Left kidney (tissue), 8 donors: Measurements from ENCODE around the gene PROK2. TPM values are rescaled to one million over a fixed set of nuclear protein-coding genes. Genes with fewer than 3 reads are reported as not detected.

Experiments used
- DNase-seq: peaks from one replicate; pipeline ENCODE4 v3.0.0-alpha.2; 2013
- long read RNA-seq, 8 donors: transcript quantifications; one replicate each; lab custom pipeline, GENCODE V29; 2026
- polyA plus RNA-seq: library from polyadenylated mRNA; unstranded; fragments of 120-200 nt; gene quantifications from one replicate; pipeline ENCODE4 v1.2.1, GENCODE V29; 2013; ENCODE audit not compliant: insufficient read length

PROK2 gene, protein sequence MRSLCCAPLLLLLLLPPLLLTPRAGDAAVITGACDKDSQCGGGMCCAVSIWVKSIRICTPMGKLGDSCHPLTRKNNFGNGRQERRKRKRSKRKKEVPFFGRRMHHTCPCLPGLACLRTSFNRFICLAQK
- 0.08 TPM for polyA plus RNA-seq
- long read RNA-seq, donor 1: 0 reads
- long read RNA-seq, donor 2: 0 reads
- long read RNA-seq, donor 3: 0 reads
- long read RNA-seq, donor 4: 0 reads
- long read RNA-seq, donor 5: 0 reads
- long read RNA-seq, donor 6: 0 reads
- long read RNA-seq, donor 7: 0 reads
- long read RNA-seq, donor 8: 0 reads

DNA sequence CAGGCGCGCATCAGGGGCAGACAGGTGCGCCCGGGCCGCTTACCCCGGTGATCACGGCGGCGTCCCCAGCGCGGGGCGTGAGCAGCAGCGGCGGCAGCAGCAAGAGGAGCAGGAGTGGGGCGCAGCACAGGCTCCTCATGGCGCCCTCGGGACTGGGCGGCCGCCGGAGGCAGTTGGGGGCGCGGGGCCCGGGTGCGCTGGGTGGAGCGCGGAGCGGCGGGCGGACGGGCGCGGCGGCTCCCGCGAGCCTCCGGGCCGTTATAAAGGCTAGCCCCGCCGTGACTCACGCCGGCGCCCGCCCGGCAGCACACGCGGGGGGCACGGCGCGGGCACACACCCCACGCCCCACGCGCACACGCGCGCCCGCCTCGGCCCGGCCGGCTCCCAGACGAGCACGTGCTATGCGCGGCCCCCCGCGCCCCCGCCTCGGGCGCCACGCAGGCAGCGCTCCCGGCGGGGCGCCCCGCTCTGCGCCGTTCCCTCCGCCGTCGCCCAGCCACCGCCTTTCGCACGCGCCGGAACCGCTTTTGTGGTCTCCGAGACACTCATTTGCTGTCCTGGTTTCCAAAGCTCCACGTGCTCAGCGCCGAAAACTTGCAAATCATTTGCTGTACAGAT lies at the start of gene PROK2:
Gene PROK2, minus strand, starts transcription at position 235 of the 618 bp plus-strand sequence. Its CDS starts 96 bp downstream, at position 139.
- no peak for DNase-seq

DNA sequence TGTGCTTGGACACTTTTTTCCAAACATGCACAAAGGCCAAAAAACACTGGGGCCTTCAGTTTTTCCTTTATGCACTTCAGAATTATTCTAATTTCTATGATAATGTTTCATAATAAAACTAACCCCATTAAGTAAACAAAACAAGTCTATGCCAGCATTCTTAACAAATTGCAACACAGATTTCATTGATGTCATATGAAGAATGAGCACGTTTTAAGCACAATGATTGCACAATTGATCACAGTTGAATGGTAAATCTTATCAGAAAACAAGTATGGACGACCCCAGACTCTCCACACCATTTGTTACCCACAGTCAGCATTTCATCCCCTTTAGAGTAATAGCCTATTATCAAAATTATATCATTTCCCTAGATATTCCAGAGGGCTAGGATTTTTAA lies 46.7 kb upstream of the PROK2 start:
- no peak for DNase-seq

DNA sequence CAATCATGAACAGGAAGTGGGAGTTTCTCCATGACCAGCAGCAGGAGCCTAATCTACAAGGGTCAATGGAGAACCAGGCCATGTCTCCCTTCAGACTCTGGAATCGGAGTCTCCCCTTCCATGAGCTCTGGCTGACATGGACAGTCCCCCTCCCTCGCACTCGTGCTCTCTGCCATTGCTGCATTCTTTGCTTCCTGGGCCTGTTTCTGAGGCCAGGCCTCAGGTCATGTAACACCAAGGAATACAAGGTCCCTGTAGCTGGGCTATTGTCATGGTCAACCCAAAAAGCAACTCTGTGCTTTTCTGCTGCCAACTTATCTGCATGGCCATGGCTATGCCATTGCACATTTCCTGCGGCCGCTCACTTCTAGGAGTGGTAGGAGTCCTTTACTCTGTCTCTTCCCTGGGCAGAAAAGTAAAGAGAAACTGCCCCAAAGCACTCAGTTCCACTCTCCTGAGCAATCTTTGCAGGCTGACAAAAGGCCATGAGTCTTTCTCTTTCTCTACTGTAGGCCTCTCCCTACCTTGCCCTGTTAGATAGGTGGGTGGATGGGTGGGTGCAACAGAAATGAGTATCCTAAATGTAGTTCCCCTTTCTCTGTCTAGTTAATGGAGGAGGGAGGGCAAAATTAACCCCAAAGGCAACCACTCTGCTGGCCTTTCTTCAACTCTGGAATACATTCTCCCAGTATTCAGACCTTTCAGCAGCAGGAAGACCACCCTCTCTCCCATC lies 40.8 kb upstream of the PROK2 start:
- no peak for DNase-seq

DNA sequence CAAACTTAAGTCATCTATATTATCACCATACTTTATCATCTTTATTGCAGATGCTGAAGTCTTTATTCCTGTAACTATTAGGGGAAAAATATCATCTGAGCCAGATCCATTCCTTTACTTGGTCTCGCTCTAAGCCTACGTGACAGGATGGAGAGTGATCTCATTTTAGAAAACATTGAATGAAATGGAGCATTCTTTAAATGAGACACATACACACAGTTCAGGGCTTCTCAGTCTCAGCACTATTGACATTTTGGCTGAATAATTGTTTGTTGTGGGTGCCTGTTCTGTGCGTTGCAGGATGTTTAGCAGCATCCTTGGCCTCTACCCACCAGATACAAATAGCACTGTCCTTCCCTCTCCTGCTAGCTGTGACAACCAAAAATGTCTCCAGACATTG lies 36.2 kb upstream of the PROK2 start:
- DNase-seq: no peak

DNA sequence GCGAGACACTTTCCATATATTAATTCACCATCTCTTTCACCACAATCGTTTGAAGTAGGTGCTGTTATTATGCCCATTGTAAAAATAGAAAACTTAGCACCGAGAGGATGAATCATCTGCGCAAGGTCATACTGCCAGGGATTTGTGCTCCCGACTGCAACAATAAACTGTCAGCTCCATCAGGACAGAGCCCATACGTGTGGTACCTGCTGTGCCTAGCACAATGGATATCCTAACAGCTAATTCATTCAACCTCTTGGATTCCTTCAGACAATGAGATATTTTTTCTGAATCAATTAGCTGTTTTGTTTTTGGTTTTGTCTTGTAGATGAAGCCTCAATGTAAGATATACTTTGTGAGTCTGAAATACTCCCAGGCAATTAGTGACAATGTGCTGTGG lies 32.3 kb upstream of the PROK2 start:
- DNase-seq: no peak

DNA sequence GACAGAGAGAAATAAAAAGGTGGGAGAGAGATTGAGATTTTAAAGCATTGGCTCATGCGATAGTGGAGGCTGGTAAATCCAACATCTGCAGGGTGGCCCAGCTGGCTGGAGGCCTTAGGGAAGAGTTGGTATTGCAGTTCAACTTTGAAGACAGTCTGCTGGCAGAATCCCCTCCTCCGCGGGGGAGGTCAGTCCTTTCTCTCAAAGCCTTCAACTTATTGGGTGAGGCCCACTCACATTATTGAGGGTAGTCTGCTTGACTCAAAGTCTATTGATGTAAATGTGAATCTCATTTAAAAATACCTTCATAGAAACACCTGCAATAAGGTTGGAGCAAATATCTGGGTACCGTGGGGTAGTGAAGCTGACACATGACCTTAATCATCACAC lies 31.8 kb upstream of the PROK2 start:
- no peak for DNase-seq

DNA sequence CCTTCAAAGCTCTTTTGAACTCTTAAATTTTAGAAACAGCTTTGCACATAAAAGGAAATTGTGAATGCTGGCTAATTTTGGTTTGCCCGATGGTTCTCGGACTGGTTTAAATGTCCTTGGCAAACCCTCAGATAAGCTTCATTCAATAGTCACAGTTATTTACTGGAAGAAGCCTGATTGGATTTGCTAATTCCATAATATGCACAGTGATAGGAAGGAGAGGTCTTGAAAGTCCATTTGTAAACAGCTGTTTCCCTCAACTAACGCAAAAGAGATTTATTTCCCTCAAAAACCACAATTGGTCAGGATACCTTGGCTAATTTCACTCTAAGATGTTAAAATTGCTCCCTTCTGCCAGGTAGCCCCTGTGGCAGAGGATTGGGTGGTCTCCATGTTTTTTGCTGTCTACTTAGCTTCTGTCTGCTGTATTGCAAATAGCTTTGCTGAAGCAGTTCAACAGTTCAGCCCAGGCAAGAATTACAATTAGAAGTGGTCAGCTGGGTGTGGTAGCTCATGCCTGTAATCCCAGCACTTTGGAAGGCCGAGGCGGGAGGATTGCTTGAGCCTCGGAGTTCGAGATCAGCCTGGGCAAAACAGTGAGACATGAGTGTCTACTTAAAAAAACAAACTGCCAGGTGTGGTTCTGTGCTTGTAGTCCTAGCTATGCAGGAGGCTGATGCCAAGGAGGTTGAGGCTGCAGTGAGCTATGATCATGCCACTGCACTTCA lies 30.6 kb upstream of the PROK2 start:
- no peak for DNase-seq

DNA sequence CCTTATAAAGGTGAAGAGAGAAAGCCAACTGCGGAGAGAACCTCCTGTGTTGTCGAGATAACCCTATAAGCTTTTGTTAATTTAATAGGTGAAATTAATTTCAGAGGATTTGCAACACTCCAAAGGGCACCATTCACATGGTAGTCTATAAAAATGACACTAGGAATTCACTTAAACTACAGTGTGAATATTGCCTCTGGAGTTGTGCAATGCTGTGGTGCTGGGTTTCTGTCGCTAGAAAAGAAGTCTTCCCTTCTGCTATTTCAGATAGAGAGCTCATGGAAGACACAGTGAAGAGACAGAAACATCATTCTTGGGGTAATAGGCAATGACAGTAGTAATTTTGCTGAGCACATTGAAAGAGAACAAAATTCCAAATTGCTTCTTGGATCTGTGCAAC lies 28.8 kb upstream of the PROK2 start:
- no peak for DNase-seq

DNA sequence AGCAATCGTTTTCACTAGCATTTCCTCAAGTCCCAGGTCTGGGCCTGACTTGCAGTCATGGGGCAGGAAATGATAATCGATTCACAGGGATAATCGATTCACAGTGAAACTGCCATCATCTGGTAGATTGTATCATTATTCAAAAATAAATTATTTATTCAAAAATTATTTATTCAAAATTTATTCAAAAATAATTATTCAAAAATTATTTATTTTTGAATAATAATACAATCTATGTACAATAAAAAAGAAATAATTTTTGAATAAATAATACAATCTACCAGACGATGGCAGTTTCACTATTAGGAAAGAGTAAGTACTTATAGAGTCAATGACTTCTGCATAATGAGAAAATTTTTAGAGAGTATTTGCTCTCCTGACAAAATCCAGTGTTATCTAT lies 28.1 kb upstream of the PROK2 start:
- no peak for DNase-seq

DNA sequence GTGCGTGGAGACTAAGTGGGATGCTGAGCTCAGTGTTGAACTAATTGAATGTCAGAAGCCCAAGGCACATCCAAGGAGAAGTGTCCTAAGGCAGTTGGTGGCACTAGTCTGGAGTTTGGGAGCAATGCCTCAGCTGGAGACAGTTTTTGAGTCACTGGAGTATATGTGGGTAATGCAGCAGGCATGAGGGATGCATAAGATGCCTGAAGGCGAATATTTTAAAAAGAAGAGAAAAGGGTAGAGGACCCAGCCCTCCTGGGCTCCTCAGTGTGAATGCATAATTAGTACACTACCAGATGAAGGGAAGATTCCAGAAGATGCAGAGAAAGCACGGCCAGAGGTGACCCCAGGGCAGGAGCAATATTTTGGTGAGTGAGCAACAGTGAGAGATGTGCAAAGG lies 25.1 kb upstream of the PROK2 start:
- DNase-seq: no peak

DNA sequence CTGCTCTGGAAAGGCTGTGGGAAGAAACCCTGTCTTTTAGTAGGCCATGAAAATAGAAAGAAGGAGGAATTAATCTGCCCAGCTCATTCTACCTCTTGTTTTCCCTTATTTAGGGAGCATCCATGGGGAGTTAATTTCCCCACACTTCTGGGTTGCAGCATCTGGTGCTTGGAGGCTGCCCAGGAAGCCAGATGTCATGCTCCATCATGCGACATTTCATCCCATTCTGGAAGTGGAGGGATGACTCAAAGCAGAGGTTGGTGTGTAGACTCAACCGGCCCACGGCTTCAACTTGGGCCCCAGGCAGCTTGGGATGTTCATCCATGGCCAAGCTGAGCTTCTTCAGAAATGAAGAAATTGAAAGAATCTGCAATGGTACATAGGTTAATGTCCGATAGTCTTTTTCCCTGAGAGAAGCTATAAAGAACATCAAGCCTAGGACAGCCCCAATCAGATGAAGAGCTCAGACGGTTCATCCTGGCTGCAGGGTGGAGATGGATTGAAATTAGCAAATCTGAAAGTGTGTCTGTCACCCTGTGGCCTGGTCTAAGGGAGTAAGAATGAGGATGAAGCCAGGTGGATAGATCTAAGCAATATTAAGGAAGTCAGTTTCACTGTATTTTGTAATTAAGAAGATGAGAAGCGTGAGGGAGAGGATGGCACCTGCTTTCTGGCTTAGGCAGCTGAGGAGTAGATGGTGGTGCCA lies 24.5 kb upstream of the PROK2 start:
- no peak for DNase-seq

DNA sequence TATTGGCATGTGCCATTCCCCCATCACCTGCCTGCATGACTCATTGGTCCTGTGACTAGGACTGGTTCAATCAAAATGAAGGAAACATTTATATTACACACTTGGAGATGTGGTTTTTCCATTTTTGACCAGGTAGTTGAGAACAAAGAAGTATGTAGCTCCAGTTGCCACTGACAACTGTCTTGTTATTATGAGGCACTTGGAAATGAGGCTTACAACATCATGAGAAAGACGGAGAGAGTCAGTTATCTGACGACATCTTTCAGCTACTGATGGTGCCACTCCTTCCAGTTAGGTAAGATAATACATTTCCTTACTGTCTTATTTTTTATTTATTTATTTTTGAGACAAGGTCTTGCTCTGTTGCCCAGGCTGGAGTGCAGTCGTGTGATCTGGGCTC lies 21.8 kb upstream of the PROK2 start:
- no peak for DNase-seq

DNA sequence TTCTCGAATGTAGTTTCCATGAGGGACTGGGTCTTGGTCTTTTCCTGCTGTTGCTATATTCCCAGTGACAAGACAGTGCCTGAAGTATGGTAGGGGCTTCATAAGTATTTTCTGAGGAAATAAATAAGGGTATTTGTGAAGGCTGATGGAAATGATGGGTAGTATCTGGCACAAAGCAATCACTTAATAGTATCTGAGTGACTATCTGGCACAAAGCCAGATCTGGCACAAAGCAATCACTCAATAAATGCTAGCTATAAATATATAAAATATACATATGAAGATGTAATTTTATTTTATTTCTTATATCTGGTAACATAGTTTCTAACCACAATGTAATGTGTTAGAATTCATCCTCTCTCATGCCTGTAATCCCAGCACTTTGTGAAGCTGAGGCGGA lies 20.7 kb upstream of the PROK2 start:
- DNase-seq: no peak

DNA sequence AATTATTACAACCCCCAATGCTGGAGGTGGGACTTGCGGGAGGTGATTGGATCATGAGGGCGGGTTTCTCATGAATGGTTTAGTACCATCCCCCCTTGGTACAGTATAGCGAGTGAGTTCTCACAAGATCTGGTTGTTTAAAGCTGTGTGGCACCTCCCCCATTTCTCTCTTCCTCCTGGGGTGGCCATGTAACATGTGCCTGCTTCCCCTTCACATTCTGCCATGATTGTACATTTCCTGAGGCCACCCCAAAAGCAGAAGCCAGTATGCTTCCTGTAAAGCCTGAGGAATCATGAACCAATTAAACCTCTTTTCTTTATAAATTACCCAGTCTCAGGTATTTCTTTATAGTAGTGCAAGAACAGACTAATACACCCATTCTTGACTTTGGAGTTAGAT lies 20.3 kb upstream of the PROK2 start:
- no peak for DNase-seq

DNA sequence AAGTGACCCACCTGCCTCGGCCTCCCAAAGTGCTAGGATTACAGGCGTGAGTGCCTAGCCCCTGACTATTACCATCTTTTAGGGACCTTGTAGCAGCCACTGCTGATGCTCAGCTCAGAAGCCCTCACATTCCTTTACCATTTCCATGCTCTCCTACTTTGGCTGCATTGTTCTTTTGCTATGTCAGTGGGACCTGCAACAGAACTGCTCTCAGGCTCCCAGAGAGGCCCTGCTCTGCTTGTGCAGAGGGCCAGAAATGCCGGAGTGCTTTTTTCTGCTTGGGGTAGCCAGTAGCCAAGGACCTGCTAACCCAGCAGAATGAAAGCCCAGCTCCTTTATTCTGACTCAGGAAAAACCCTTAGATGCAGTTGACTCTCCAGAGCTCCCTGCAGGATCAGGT lies 18.3 kb upstream of the PROK2 start:
- DNase-seq: no peak

DNA sequence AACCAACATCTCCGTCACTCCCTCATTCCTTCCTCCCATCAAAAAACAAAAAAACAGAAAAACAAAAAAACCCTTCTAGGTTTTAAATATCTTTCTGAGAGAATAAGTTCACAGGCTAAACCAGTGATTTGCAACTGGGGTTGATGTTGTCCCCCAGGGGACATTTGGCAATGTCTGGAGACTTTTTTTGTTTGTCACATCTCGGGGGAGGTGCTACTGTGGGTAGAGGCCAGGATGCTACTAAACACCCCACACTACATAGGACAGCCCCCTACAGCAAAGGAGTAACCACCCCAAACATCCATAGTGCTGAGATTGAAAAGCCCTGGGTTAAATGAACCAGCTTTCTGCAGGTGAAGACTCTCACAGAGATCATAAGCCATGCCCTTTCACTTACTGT lies 17.0 kb upstream of the PROK2 start:
- no peak for DNase-seq

DNA sequence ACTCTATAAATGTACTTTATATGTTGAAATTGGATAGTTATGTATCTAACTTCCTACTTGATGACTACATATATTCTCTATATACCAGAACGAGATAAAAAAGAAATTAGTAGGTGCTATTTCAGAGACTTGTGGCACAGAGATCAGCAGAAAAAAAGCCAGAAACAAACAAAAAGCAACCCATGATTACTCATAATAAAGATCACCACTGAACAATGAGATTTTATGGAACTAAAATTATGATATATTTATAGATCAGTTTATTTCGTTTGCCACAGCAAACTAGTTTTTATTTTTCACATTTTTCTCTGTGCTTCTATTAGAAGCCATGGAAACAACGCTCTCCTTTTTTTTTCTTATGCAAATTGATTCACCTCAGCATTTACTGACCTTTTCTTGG lies 15.1 kb upstream of the PROK2 start:
- DNase-seq: no peak

DNA sequence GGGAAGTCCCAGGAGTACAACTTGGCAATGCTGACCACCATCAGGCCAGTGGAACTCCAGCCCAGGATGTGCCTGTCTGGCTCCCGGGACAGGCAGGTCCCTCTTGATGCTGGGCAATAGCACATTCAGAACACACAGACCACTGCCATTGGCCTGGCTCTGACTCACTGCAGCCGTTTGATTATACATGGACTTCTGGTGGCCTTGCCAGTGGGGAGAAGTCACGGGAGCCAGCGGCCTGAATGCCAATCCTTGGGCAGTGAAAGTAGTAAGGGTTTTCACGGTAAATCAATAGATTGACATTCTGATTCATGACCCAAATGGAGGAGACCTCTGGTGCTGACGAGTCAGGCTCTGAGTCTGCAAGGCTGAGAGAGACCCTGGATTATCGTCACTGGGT lies 12.5 kb upstream of the PROK2 start:
- no peak for DNase-seq

DNA sequence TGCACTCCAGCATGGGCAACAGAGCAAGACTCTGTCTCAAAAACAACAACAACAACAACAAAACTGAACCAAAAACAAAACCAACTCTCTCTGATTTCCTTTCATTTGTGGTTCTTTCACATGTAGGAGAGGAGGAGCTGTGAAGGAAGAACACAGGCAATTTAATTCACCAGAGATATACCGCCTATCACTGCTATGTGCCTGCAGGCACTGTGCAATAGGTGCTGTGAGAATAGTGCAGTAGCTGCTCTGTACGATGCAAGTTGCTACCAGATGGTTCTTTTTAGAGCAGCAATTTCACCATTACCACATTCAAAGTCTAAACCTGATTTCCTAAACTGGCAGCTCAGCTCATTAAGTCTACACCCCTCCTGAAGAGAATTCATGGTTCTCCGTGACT lies 11.3 kb upstream of the PROK2 start:
- DNase-seq: no peak

DNA sequence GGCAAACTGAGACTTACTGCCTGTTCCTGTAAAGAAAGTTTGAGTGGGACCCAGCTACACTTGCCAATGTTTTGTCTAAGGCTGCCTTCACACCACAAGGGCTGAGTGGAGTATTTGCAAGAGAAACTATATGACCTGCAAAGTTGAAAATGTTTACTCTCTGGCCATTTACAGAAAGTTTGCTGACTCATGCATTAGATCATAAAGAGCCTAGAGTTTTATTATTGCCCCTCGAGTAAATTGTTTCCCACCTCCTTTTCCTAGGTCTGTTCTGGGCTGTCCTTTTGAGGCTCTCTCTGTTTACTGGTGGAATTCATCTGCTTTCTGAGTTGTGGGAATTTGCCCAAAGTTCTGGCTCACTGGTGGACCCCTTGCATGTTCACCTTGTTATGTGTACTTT lies 6.7 kb upstream of the PROK2 start:
- no peak for DNase-seq

DNA sequence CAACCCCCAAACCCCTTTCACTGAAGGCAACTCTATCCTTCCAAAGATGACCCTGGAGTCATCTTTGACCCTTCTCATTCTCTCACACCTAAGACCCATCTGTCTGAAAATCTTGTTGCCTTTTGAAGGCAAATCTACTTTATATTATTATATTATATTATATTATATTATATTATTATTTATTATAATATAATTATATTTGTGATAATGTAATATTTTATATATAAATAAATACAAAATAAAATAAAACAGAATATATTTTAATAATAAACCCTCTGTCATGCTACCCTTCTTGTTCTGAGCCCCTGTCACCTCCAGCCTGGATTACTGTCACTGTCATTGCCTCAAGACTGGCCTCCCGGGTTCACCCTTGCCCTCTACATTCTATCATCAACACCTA lies 5.0 kb upstream of the PROK2 start:
- DNase-seq: no peak

DNA sequence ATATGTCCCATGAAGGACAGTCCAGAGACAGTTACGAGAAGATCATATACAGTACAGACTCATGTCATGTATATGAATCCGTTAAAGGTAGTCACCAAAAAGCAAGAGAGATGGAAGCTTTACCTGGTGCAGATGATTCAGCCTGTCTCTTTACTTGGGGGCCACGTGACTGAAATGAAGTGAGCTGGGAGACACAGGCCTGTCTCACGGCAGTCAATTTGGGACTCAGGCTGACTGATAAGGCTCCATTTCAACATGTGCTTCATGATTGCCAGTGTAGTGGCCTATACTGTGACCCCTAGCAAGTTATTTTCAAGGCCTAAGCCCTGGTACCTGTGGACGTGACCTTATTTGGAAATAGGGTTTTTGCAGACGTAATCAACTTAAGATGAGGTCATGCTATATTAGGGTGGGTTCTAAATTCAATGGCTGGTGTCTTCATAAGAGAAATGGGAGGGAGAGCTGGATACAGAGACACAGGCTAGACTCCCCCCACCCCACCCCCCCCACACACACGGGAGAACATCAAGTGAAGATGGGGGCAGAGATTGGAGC lies 3.0 kb upstream of the PROK2 start:
- no peak for DNase-seq
